B cell (primary cell): ENCODE data around the gene NEAT1. TPM values are rescaled to one million over a fixed set of nuclear protein-coding genes. Genes with fewer than 3 reads are reported as not detected.
A peak's percentile ranks its signal among the peaks of the same experiment; 100 is the strongest.

Experiments
- ATAC-seq: fragments of 200-7000 bp; cut with Tn5 transposase; one replicate; pipeline ENCODE4 v1.10.0; 2021; ENCODE audit warnings: low read depth, mild to moderate bottlenecking, moderate number of reproducible peaks, moderate library complexity
- CTCF ChIA-PET: fragments of 350-600 bp; sonication (Branson Sonifier 250); formaldehyde crosslinking; loops from one replicate; lab custom pipeline; 2021; ENCODE audit warnings: antibody characterized with exemption, inconsistent platforms; lab: Charles Lee
- POLR2A ChIA-PET: fragments of 350-600 bp; sonication (Branson Sonifier 250); formaldehyde crosslinking; loops from one replicate; lab custom pipeline; 2021; ENCODE audit warnings: antibody characterized with exemption; lab: Charles Lee
- DNase-seq: peaks from one replicate; pipeline ENCODE4 v3.0.0; 2013
- H2AFZ ChIP-seq: 2 replicates; pipeline ENCODE4 v1.6.1; 2012; ENCODE audit warnings: mild to moderate bottlenecking, low read depth, low read length; ENCODE audit not compliant: insufficient read depth, poor library complexity, severe bottlenecking
- H3K27ac ChIP-seq, 2 donors: 1 replicate in 1 of 2; 2 replicates in 1 of 2; pipeline ENCODE4 v1.5.1; 2012 to 2013; ENCODE audit warnings: low read length in 2 of 2, mild to moderate bottlenecking in 2 of 2, moderate library complexity in 1 of 2
- H3K27me3 ChIP-seq, 4 experiments: fragments of 200-600 bp in 1 of 4; sonication (generic) in 1 of 4; replicated peaks in 1 of 4; 1 replicate in 2 of 4; 2 replicates in 2 of 4; pipeline versions ENCODE4 v1.6.1 to v1.7.0; 2013 to 2016; ENCODE audit warnings: low read length in 3 of 4, mild to moderate bottlenecking in 2 of 4, mixed read lengths in 1 of 4, moderate library complexity in 1 of 4; ENCODE audit not compliant: insufficient read depth in 4 of 4, control insufficient read depth in 3 of 4; ENCODE audit errors: control extremely low read depth in 1 of 4
- H3K36me3 ChIP-seq, 2 experiments: replicated peaks in 1 of 2; 1 replicate in 1 of 2; 2 replicates in 1 of 2; pipeline versions ENCODE4 v1.6.1 to v1.7.1; 2013; ENCODE audit warnings: low read length in 1 of 2; ENCODE audit not compliant: insufficient read depth in 2 of 2, control insufficient read depth in 1 of 2; ENCODE audit errors: control extremely low read depth in 1 of 2, extremely low read depth in 1 of 2
- H3K4me1 ChIP-seq, 2 donors: fragments of 200-600 bp in 1 of 2; sonication (generic) in 1 of 2; 1 replicate in 1 of 2; 2 replicates in 1 of 2; pipeline versions ENCODE4 v1.5.1 to v1.6.1; 2013 to 2017; ENCODE audit warnings: low read length in 2 of 2; ENCODE audit not compliant: control insufficient read depth in 2 of 2, insufficient read depth in 2 of 2
- H3K4me2 ChIP-seq: replicated peaks from 2 replicates; pipeline ENCODE3; 2012; ENCODE audit warnings: mild to moderate bottlenecking, low read depth, low read length; ENCODE audit not compliant: poor library complexity, severe bottlenecking
- H3K4me3 ChIP-seq, 5 experiments: fragments of 200-600 bp in 1 of 5; sonication (generic) in 1 of 5; 1 replicate in 3 of 5; 2 replicates in 2 of 5; pipeline versions ENCODE4 v1.5.1 to v1.7.0; 2011 to 2016; ENCODE audit warnings: low read length in 4 of 5, mild to moderate bottlenecking in 4 of 5, low read depth in 2 of 5, control low read depth in 1 of 5, moderate library complexity in 1 of 5; ENCODE audit not compliant: insufficient read depth in 1 of 5; ENCODE audit errors: control extremely low read depth in 1 of 5, extremely low read depth in 1 of 5
- H3K79me2 ChIP-seq: fragments of 200-600 bp; sonication (generic); one replicate; pipeline ENCODE4 v1.6.0; 2016; ENCODE audit warnings: low read length; ENCODE audit not compliant: control insufficient read depth, insufficient read depth
- H3K9ac ChIP-seq: fragments of 200-600 bp; sonication (generic); 2 replicates; pipeline ENCODE4 v1.6.1; 2017; ENCODE audit warnings: mild to moderate bottlenecking, low read length, moderate library complexity
- H3K9me3 ChIP-seq, 3 donors: one replicate each; pipeline versions ENCODE4 v1.6.1 to v1.7.1; 2013; ENCODE audit warnings: low read length in 2 of 3; ENCODE audit not compliant: control insufficient read depth in 2 of 3, insufficient read depth in 1 of 3; ENCODE audit errors: control extremely low read depth in 1 of 3
- H4K20me1 ChIP-seq: 2 replicates; pipeline ENCODE4 v1.6.0; 2012; ENCODE audit warnings: mild to moderate bottlenecking, low read length; ENCODE audit not compliant: insufficient read depth, control insufficient read depth, poor library complexity, severe bottlenecking
- H3K27ac Mint-ChIP-seq: one replicate; pipeline ENCODE4 v1.8.0; 2021; ENCODE audit warnings: mixed read lengths
- H3K27me3 Mint-ChIP-seq: one replicate; pipeline ENCODE4 v1.8.0; 2021; ENCODE audit warnings: mixed read lengths
- H3K4me1 Mint-ChIP-seq: one replicate; pipeline ENCODE4 v1.8.0; 2021; ENCODE audit warnings: mixed read lengths
- H3K4me3 Mint-ChIP-seq: one replicate; pipeline ENCODE4 v1.8.0; 2021; ENCODE audit warnings: mixed read lengths
- H3K9me3 Mint-ChIP-seq: one replicate; pipeline ENCODE4 v1.8.0; 2022; ENCODE audit warnings: mixed read lengths; ENCODE audit not compliant: insufficient read depth
- EZH2 ChIP-seq: IDR thresholded peaks from 2 replicates; pipeline ENCODE4 v1.6.1; 2012; ENCODE audit warnings: borderline replicate concordance, low read depth, mild to moderate bottlenecking, moderate library complexity, low read length; ENCODE audit not compliant: insufficient read depth, poor library complexity, severe bottlenecking
- WGBS: methylation state at CpG from one replicate; pipeline ENCODE4 v1.1.5; 2013; ENCODE audit warnings: missing lambda C conversion rate; ENCODE audit not compliant: insufficient coverage; 5-methylcytosine and 5-hydroxymethylcytosine counted together
- intact Hi-C: fragments of 100-400 bp; cut with micrococcal nuclease; formaldehyde crosslinking; loops from one replicate; pipeline ENCODE4 v1.10.0; 2022
- polyA plus RNA-seq: library from polyadenylated mRNA; depleted of rRNA; stranded (reverse); fragments of >200 nt; gene quantifications from 2 replicates; pipeline ENCODE4 v1.2.3, GENCODE V29; 2012
- total RNA-seq, 2 donors: library from RNA; stranded (reverse); fragments of 120-200 nt in 1 of 2; gene quantifications; 1 replicate in 1 of 2; 2 replicates in 1 of 2; pipeline versions ENCODE4 v1.2.3 to v1.2.4, GENCODE V29; 2013 to 2022
- TF ChIP-seq, protein P1 (sequence below): fragments of 200-600 bp; IDR thresholded peaks from one replicate; pipeline ENCODE4 v1.8.0; 2022; ENCODE audit warnings: antibody characterized with exemption, mild to moderate bottlenecking

NEAT1 gene
- total and polyA plus RNA-seq, 2 donors (not counting 1 experiment from before 2014, with no cell fraction given), result 66.7 to 1,642 TPM

- DNase-seq, result peak; percentile 91
- Histone ChIP-seq H4K20me1 (no peaks in the 10 kb centered on the region), H3K4me2 (peak overlapping the region; percentile 86), H2AFZ (peak overlapping the region; percentile 94), H3K27me3 (no peaks in the 10 kb centered on the region), H3K79me2 (peaks cover 25% of the 10 kb centered on the region), H3K9ac (peak overlapping the region; percentile 81), H3K4me3 (peak overlapping the region; percentile 63 to 80 (median 67)), H3K27ac (peak overlapping the region; percentile 70), H3K36me3 (no peaks in the 10 kb centered on the region), H3K4me1 (peaks cover 4 to 18% of the 10 kb centered on the region in 2 donors), H3K9me3 (peaks cover 0 to 7% (median 0%) of the 10 kb centered on the region in 3 donors)
- POLR2A ChIA-PET, result interaction anchor here (0.7 to 2.2 kb wide), 4 partner anchors 10 to 53 kb away, joined by 3 to 6 read pairs (median 4); no protein-coding TSS in a partner anchor
- Mint-ChIP-seq H3K4me1 (peaks cover 32% of the 10 kb centered on the region), H3K27ac (peak overlapping the region; percentile 92), H3K4me3 (peak overlapping the region; percentile 96), H3K27me3 (no peaks in the 10 kb centered on the region), H3K9me3 (no peaks in the 10 kb centered on the region)
- CTCF ChIA-PET, result no interaction called here
- intact Hi-C loops, result loop anchor here (1.0 kb wide), 3 partner anchors 14 to 42 kb away; no protein-coding TSS in a partner anchor
- WGBS, result 1% methylated on average over 47 of the region's 47 CpGs
- peak; percentile 97 for ATAC-seq
- TF ChIP-seq, protein P1, sequence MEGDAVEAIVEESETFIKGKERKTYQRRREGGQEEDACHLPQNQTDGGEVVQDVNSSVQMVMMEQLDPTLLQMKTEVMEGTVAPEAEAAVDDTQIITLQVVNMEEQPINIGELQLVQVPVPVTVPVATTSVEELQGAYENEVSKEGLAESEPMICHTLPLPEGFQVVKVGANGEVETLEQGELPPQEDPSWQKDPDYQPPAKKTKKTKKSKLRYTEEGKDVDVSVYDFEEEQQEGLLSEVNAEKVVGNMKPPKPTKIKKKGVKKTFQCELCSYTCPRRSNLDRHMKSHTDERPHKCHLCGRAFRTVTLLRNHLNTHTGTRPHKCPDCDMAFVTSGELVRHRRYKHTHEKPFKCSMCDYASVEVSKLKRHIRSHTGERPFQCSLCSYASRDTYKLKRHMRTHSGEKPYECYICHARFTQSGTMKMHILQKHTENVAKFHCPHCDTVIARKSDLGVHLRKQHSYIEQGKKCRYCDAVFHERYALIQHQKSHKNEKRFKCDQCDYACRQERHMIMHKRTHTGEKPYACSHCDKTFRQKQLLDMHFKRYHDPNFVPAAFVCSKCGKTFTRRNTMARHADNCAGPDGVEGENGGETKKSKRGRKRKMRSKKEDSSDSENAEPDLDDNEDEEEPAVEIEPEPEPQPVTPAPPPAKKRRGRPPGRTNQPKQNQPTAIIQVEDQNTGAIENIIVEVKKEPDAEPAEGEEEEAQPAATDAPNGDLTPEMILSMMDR, result no peak
- TF ChIP-seq EZH2, result no peak
Measured at GRCh38 chr11:65454696-65455456, 32.3 kb downstream of the NEAT1 start.

DNA sequence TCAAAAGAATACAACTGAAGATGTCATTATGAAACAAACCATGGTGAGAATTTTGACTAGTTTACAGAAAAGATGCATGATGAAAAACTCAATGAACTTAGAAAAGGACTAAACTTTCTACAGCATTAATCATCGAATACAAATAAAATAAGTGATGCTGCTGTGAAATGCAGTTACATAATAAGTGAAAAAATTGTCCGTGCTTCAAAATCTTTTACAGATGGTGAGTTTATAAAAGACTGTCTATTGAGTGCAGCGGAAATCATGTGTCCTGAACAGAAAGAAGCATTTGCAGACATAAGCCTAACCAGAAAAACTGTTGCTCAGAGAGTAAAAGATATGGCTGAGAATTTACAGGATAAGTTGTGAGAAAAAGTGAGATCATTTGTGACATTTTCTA is 33.8 kb downstream of the NEAT1 start:
- H4K20me1 ChIP-seq, result no peaks in the 10 kb centered on the region
- ChIA-PET CTCF (interaction anchor here (0.7 kb wide), 1 partner anchor 104 kb away, joined by 4 read pairs; no protein-coding TSS in a partner anchor), POLR2A (interaction anchor here (0.6 to 0.7 kb wide), 2 partner anchors 13 to 41 kb away, joined by 3 read pairs; no protein-coding TSS in a partner anchor)
- TF ChIP-seq EZH2, result no peak
- TF ChIP-seq, protein P1, result no peak
- H3K4me1 Mint-ChIP-seq, result peaks cover 32% of the 10 kb centered on the region
- H3K36me3 ChIP-seq, result no peaks in the 10 kb centered on the region
- no peaks in the 10 kb centered on the region for H3K27me3 ChIP-seq
- peaks cover 4 to 18% of the 10 kb centered on the region in 2 donors for H3K4me1 ChIP-seq
- DNase-seq (no peak), ATAC-seq (no peak)
- peak overlapping the region; percentile 79 for H3K4me3 Mint-ChIP-seq
- 90% methylated on average over 1 of the region's 3 CpGs for WGBS
- H3K9me3 Mint-ChIP-seq, result no peaks in the 10 kb centered on the region
- H3K27ac Mint-ChIP-seq, result peak overlapping the region; percentile 43
- H3K79me2 ChIP-seq, result peaks cover 25% of the 10 kb centered on the region
- H3K9ac ChIP-seq, result no peak overlapping the region
- intact Hi-C loops, result no loop called here
- no peaks in the 10 kb centered on the region for H3K27me3 Mint-ChIP-seq
- H2AFZ ChIP-seq, result no peak overlapping the region
- no peaks in the 10 kb centered on the region for H3K9me3 ChIP-seq
- H3K27ac ChIP-seq, result no peak overlapping the region
- H3K4me2 ChIP-seq, result no peak overlapping the region
- no peak overlapping the region for H3K4me3 ChIP-seq
